HG02623 (cell line): ENCODE data around the gene CATSPERE.
"Not testable (repeated sequence)": the region's sequence is repeated elsewhere in the genome, so short reads cannot be mapped to it uniquely, and the experiment has no call there.

Experiments
- ATAC-seq: cut with Tn5 transposase; IDR thresholded peaks from one replicate; pipeline ENCODE4 v1.9.1; 2021; ENCODE audit warnings: moderate library complexity; ENCODE audit not compliant: unreplicated experiment

CATSPERE gene

DNA sequence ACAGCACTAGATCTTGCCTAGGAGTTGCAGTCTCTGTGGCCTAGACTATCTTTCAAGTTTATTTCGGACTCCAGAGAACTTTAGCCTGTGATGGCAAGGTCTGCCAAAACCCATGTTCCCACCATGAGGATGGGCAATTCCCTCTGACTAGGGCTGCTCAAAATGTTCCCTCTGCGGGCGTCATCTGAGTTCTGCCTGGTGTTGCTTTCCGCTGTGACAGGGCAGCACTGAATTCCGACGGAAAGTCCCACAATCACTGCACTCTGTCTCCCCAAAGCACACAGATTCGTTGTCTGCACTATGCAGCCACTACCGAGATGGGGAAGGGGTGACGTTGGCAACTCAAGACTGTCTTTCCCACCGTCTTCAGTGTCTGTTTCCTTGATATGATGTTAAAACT is 75.2 kb downstream of the CATSPERE start:
- ATAC-seq: no peak

GRCh38 chr1:244545511-244545910 is 84.4 kb downstream of the CATSPERE start:
- ATAC-seq: no peak

GRCh38 chr1:244548558-244549115 is 87.6 kb downstream of the CATSPERE start:
- ATAC-seq: no peak

GRCh38 chr1:244552336-244552735 is 91.3 kb downstream of the CATSPERE start:
- ATAC-seq: no peak

- ATAC-seq: no peak
Observed at GRCh38 chr1:244556263-244556662, 95.2 kb downstream of the CATSPERE start.

DNA sequence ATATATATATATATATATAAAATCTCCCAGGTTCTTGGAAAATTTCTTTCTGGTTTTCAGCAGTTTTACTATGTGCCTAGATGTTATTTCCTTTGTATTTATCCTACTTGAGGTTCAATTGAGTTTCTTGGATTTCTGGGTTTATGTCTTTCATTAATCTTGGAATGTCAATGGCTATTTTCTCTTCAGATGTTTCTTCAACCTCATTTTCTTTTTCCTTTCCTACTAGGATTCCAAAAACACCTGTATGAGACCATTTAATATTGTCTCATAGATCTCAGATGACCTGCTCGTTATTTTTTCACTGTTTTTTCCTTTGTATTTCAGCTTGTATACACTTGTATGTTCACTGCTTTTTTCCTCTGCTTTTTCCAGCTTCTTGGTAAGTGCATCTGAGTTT is 96.5 kb downstream of the CATSPERE start:
- ATAC-seq: no peak

DNA sequence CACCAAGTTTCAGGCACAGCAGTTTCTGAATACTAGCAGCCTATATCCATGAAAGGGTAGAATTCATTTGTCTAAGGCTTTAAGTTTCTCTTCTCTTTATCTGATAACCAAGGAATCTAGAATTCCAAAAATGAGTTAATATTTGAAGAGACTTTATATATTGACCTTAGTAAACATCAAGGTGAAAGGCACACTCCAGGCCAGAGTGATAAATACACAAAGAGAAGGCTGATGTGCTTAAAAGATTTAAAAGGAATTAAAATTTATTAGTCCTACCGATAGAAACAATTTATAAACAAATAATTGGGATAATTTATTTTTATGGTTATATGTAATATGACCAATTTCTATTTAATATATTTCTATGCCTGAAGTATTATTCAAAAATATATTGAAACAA is 98.5 kb downstream of the CATSPERE start:
- ATAC-seq: no peak

- not testable (repeated sequence) for ATAC-seq
Observed at GRCh38 chr1:244562877-244563276, 101.8 kb downstream of the CATSPERE start.

DNA sequence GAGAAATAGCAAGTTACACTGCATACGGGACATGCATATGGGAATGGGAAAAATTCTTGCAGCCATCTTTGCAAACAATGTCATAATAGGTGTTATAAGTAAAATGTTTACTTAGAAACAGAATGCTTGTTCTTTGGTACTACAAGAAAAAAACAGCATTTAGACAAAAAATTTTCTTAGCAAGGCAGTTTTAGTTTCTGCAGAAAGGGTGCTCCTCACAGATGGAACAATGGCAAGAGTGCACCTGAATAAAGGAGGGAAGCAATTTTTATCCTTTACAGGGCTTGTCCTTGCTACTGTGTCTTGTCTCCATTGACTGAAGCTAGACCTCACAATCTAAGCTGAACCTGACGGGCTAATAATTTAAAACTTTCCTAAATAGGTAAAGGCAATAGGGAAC is 112.7 kb downstream of the CATSPERE start:
- ATAC-seq: no peak

GRCh38 chr1:244576259-244576892 is 115.3 kb downstream of the CATSPERE start:
- ATAC-seq: no peak

GRCh38 chr1:244578205-244578604 is 117.1 kb downstream of the CATSPERE start:
- ATAC-seq: not testable (repeated sequence)

- no peak for ATAC-seq
Observed at GRCh38 chr1:244583358-244583982, 122.4 kb downstream of the CATSPERE start.

- ATAC-seq: no peak
Observed at GRCh38 chr1:244585867-244586266, 124.8 kb downstream of the CATSPERE start.

- ATAC-seq: no peak
Observed at GRCh38 chr1:244590670-244591069, 129.6 kb downstream of the CATSPERE start.

- no peak for ATAC-seq
Observed at GRCh38 chr1:244598611-244599010, 137.5 kb downstream of the CATSPERE start.

DNA sequence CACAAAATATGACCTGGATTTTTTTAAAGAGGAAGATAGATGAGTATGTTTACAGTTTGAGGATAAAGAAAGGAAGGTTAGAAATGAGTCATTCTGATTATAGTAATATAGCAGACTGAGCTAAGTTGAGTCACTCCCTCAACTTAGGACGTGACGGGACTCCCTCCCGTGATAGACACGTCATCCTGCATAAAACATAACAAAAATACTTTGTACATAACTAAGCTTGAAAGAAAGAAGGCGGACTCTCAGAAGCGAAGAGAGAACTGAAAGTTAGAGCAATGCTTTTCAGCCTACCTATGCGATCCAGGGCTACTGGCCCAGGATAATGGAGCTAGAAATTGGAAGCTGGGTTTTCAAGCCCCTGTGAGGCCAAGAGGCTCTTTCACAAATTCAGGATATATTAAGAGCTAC is 138.9 kb downstream of the CATSPERE start:
- peak; percentile 83 for ATAC-seq

- no peak for ATAC-seq
Observed at GRCh38 chr1:244601336-244601735, 140.3 kb downstream of the CATSPERE start.

DNA sequence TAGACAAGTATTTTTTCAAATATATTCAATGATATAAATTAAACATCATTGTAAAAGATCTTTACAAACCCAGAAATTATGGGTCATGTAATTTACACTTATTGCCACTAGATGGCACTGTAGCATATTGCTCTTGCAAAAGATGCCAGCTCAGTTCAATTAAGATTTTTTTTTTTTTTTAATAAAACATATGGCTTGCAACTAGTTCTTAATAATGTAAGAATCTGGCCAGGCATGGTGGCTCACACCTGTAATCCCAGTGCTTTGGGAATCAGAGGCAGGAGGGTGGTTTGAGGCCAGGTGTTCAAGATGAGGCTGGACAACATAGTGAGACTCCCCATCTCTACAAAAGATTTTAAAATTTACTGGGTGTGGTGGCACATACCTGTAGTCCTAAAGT is 142.4 kb downstream of the CATSPERE start:
- no peak for ATAC-seq

- no peak for ATAC-seq
Observed at GRCh38 chr1:244605835-244606370, 144.8 kb downstream of the CATSPERE start.

DNA sequence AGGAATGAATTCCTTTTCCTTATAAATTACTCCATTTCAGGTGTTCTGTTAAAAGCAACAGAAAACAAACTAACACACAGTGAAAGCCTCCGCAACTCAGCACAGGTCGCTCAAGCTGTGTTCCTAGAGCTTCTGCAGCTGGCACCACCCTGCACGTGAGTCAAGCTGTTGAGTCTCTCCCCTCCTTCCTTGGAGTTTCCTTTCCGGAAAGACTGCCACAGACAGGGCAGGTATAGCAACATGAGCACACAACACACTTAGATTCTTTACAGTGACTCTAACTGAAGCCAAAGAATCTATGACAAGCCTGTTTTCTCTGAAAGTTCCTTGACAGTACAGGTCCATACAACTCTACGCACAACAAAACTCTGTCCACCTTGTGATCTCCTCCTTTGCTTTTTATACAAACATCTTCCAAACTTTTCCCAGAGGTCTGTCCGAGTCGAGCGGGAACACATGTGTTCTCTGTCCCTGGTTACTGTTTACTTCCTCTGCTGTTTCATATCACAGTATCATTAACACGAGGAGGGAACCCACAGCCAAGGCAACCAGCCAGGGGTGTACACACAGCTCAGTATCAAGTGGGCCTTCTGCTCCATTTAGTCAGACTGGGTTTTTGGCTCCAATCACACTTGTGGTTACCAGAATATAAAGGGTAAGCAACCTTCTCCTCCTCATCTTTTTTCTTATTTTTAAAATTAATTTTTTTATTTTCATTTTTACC is 153.2 kb downstream of the CATSPERE start:
- ATAC-seq: no peak

DNA sequence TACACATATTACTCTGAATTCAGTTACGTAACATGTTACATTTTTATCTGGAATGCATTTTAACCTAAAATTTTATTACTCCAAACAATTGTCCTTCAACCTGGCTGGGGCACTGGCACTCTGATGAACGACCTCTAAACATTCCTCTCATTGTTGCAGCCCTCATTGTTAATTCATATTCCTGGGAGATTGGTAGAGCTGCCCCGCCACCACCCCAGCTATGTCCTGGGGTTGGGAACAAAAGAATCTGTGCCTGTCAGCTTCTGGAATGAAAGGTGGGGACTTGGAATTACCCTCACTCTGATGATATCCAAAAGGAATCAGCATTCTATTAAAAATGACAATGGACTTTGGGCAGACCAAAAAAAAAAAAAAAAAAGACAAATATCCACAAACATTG is 153.8 kb downstream of the CATSPERE start:
- no peak for ATAC-seq

DNA sequence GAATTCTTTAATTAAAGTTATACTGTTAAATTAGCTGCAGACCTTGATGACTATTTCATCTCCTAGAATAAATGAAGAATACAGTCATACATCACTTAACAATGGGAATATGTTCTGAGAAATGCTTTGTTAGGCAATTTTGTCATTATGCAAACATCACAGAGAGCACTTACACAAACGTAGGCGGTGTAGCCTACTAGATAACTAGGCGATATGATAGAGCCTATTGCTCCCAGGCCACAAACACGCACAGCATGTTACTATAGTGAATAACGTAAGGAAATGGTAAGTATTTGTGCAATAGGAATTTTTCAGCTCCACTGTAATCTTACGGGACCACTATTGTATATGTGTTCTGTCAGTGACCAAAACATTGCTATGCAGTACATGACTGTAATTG is 154.2 kb downstream of the CATSPERE start:
- no peak for ATAC-seq
